Suprapubic skin (tissue), 4 donors: Measurements from ENCODE around the gene RGMA. TPM values are rescaled to one million over a fixed set of nuclear protein-coding genes. Genes with fewer than 3 reads are reported as not detected.
"Not testable (repeated sequence)": the region's sequence is repeated elsewhere in the genome, so short reads cannot be mapped to it uniquely, and the experiment has no call there.

Source experiments
- DNase-seq, 2 donors: peaks; one replicate each; pipeline ENCODE4 v3.0.0-alpha.2; 2019; ENCODE audit warnings: low spot score in 2 of 2
- H3K27ac ChIP-seq: fragments of 200-600 bp; sonication (generic); one replicate; pipeline ENCODE4 v1.5.1; 2019
- H3K27me3 ChIP-seq: fragments of 200-600 bp; sonication (generic); one replicate; pipeline ENCODE4 v1.5.1; 2019
- H3K36me3 ChIP-seq: fragments of 200-600 bp; sonication (generic); one replicate; pipeline ENCODE4 v1.5.1; 2019
- H3K4me1 ChIP-seq: fragments of 200-600 bp; sonication (generic); one replicate; pipeline ENCODE4 v1.5.1; 2019
- H3K4me3 ChIP-seq: fragments of 200-600 bp; sonication (generic); one replicate; pipeline ENCODE4 v1.5.1; 2019; ENCODE audit warnings: mild to moderate bottlenecking
- H3K9me3 ChIP-seq: fragments of 200-600 bp; sonication (generic); one replicate; pipeline ENCODE4 v1.5.1; 2019
- CTCF ChIP-seq, 2 donors: fragments of 200-600 bp in 1 of 2; fragments of 450-650 bp in 1 of 2; sonication (generic) in 1 of 2; IDR thresholded peaks; one replicate each; pipeline ENCODE4 v1.5.1; 2016 to 2019; ENCODE audit warnings: antibody characterized with exemption in 2 of 2, mild to moderate bottlenecking in 1 of 2, moderate library complexity in 1 of 2
- EP300 ChIP-seq: sonication (generic); formaldehyde crosslinking; IDR thresholded peaks from one replicate; pipeline ENCODE4 v1.6.1; 2017; ENCODE audit warnings: antibody characterized with exemption
- POLR2A ChIP-seq, 2 donors: fragments of 450-650 bp; IDR thresholded peaks; one replicate each; pipeline ENCODE4 v1.6.1; 2017; ENCODE audit warnings: antibody characterized with exemption in 2 of 2, mild to moderate bottlenecking in 2 of 2, moderate library complexity in 2 of 2
- POLR2AphosphoS5 ChIP-seq, 3 donors: sonication (generic); formaldehyde crosslinking; IDR thresholded peaks; one replicate each; pipeline ENCODE4 v1.6.1; 2017; ENCODE audit warnings: antibody characterized with exemption in 3 of 3
- WGBS: methylation state at CpG from one replicate; pipeline ENCODE4 v1.1.5; 2018; 5-methylcytosine and 5-hydroxymethylcytosine counted together
- total RNA-seq, 4 donors: library from RNA; depleted of rRNA; stranded (reverse); fragments of >200 nt; gene quantifications; one replicate each; pipeline ENCODE4 v1.1.0, GENCODE V29; 2016

RGMA gene
- total RNA-seq, 4 donors from 2014 or later: 11.1 to 18.7 (median 15.6) TPM

DNA sequence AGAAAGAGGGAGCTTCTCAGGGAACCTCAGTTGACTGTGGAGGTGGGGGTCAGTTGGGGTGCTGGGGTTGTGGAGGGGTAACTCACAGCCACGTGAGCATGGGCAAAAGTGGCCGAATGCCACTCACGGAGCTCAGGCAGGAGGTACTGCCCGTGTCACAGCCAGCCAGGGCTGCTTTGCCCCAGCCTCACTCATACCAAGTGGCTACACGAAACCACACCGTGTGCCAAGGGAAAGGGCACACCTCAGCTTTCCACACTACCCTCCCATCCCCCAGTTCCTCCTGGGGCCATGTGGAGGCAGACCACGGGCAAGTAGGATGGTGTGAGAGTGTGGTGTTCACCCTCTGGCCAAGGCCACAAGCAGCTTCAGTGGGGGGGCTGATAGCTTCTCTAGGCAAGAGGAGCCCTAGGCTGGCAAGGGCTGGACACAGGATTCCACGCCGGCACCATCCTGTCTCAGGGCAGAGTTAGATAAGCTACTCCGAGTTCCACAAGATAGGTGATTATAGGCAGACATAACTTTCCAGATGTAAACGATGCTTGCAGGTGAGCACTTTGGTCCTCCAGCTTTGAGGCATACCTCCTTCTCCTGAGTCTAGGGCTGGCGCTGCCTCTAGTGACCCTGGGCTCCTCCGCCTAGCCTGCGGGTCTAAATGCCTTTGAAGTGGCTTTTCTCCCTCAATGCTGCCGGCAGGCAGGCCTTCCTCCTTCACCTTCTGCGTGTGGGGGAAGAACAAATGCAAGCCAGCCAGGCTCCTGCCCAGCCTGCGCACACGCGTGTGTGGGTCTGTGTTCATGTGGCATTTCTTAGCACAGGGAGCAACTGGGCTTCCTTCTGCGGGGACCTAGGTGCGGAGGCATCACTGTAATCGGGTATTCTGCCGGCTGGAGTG is 25.0 kb downstream of the RGMA start:
- DNase-seq: peak in 1 of 2 donors; percentile 51
- Histone ChIP-seq H3K36me3 (peaks cover 5% of the 10 kb centered on the region), H3K4me3 (no peak overlapping the region), H3K4me1 (peaks cover 52% of the 10 kb centered on the region), H3K27me3 (no peaks in the 10 kb centered on the region), H3K27ac (peak overlapping the region; percentile 51), H3K9me3 (no peaks in the 10 kb centered on the region)
- TF ChIP-seq CTCF (IDR thresholded peaks at IDR 0.05) (no peak), EP300 (no peak), POLR2A (IDR thresholded peaks at IDR 0.05) (no peak), POLR2AphosphoS5 (IDR thresholded peaks at IDR 0.05) (no peak)
- 59% methylated on average over 19 of the region's 23 CpGs for WGBS

GRCh38 chr15:93063262-93063671 is 25.7 kb downstream of the RGMA start:
- H3K36me3 ChIP-seq: peaks cover 5% of the 10 kb centered on the region
- DNase-seq: no peak
- H3K4me1 ChIP-seq: peaks cover 49% of the 10 kb centered on the region
- peak overlapping the region; percentile 51 for H3K27ac ChIP-seq
- H3K4me3 ChIP-seq: no peak overlapping the region
- WGBS: 15% methylated on average over 8 of the region's 8 CpGs
- H3K9me3 ChIP-seq: no peaks in the 10 kb centered on the region
- H3K27me3 ChIP-seq: no peaks in the 10 kb centered on the region
- no peak for TF ChIP-seq CTCF (IDR thresholded peaks at IDR 0.05)
- no peak for TF ChIP-seq EP300
- TF ChIP-seq POLR2AphosphoS5 (IDR thresholded peaks at IDR 0.05): no peak
- TF ChIP-seq POLR2A (IDR thresholded peaks at IDR 0.05): no peak

GRCh38 chr15:93062628-93063261 is 26.3 kb downstream of the RGMA start:
- WGBS: 31% methylated on average over 11 of the region's 13 CpGs
- peaks cover 43% of the 10 kb centered on the region for H3K4me1 ChIP-seq
- H3K4me3 ChIP-seq, H3K27me3 ChIP-seq, DNase-seq, H3K36me3 ChIP-seq, H3K9me3 ChIP-seq: not testable (repeated sequence)
- H3K27ac ChIP-seq: peak overlapping the region; percentile 51

DNA sequence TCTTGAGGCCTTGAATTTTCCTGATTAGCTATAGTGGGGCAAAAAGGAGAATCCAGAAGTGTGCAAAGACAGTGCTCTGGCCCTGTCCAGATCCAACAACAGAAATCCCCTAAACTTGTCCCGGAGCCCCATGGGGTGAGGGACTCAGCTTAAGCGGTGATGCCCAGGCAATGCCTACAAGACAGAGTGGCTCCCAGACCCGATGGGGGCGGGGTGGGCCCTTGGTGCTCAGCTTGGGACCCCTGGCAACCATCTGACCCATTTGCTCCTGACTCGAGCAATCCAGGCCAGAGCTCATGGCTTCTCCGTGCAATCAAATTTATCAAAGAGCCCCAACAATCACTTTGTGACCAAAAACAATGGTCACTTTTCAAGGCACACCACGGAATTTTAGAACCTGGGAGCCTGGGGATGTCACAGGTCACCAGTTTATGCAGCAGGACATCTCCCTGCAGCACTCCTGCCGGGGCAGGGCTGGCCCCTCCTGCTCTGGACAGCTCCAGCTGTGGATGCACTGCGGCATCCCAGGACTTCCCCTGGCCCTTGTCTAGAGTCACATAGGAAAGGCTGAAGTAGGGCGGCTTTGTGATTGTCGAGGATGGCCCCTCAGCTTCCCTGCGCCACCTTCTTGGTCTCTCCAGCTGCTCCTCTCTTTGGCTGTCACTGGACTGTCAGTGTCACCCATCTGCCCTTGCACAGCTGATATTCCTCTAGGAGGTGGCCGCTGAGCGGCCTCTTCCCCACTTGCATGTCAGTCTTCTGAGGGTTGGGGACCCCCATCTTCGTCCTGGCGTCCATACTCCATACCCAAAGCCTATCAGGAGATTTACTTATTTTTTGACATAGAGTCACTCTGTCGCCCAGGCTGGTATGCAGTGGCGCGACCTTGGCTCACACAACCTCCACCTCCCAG is 28.4 kb downstream of the RGMA start:
- 77% methylated on average over 16 of the region's 19 CpGs for WGBS
- TF ChIP-seq EP300 (no peak), CTCF (IDR thresholded peaks at IDR 0.05) (no peak)
- no peak overlapping the region for H3K27ac ChIP-seq

GRCh38 chr15:93059442-93059841 is 29.6 kb downstream of the RGMA start:
- Histone ChIP-seq H3K36me3 (no peaks in the 10 kb centered on the region), H3K9me3 (no peaks in the 10 kb centered on the region), H3K4me3 (no peak overlapping the region), H3K27me3 (no peaks in the 10 kb centered on the region), H3K4me1 (peaks cover 38% of the 10 kb centered on the region), H3K27ac (no peak overlapping the region)
- no peak for DNase-seq
- TF ChIP-seq POLR2AphosphoS5 (IDR thresholded peaks at IDR 0.05) (no peak), CTCF (IDR thresholded peaks at IDR 0.05) (no peak), POLR2A (IDR thresholded peaks at IDR 0.05) (no peak), EP300 (no peak)
- WGBS: 63% methylated on average over 7 of the region's 8 CpGs

More for the DNA sequence above, 28.4 kb downstream of the RGMA start:
- no peak for DNase-seq
- Histone ChIP-seq H3K4me1 (peaks cover 38% of the 10 kb centered on the region), H3K27me3 (no peaks in the 10 kb centered on the region), H3K36me3 (peaks cover 1% of the 10 kb centered on the region), H3K9me3 (no peaks in the 10 kb centered on the region), H3K4me3 (no peak overlapping the region)
